GM23338 (cell line): ENCODE results near the gene CFAP141. TPM values are rescaled to one million over a fixed set of nuclear protein-coding genes. Genes with fewer than 3 reads are reported as not detected.

Source experiments
- ATAC-seq: fragments of 200-7000 bp; cut with Tn5 transposase; 3 replicates; pipeline ENCODE4 v1.9.1; 2020
- DNase-seq: peaks from one replicate; pipeline ENCODE4 v3.0.0-alpha.2; 2015; ENCODE audit warnings: low spot score
- H2AFZ ChIP-seq: fragments of 200-600 bp; sonication (generic); 2 replicates; pipeline ENCODE4 v1.8.0; 2016; ENCODE audit warnings: antibody characterized with exemption, mild to moderate bottlenecking, moderate library complexity
- H3F3A ChIP-seq: fragments of 200-600 bp; sonication (generic); replicated peaks from 2 replicates; pipeline ENCODE4 v1.8.0; 2017; ENCODE audit warnings: antibody characterized with exemption, mixed run types, low read depth
- H3K27ac ChIP-seq: fragments of 200-600 bp; sonication (generic); 2 replicates; pipeline ENCODE4 v1.6.1; 2016; ENCODE audit warnings: low read depth
- H3K27me3 ChIP-seq: fragments of 200-600 bp; sonication (generic); 2 replicates; pipeline ENCODE4 v1.8.0; 2016; ENCODE audit warnings: mild to moderate bottlenecking, mixed run types, moderate library complexity; ENCODE audit not compliant: insufficient read depth
- H3K36me3 ChIP-seq: fragments of 200-600 bp; sonication (generic); 2 replicates; pipeline ENCODE4 v1.8.0; 2016; ENCODE audit warnings: mild to moderate bottlenecking; ENCODE audit not compliant: insufficient read depth
- H3K4me1 ChIP-seq: fragments of 200-600 bp; sonication (generic); 2 replicates; pipeline ENCODE4 v1.8.0; 2016; ENCODE audit warnings: mild to moderate bottlenecking, moderate library complexity; ENCODE audit not compliant: insufficient read depth
- H3K4me2 ChIP-seq: fragments of 200-600 bp; sonication (generic); 2 replicates; pipeline ENCODE4 v1.7.1; 2017; ENCODE audit warnings: mixed run types
- H3K4me3 ChIP-seq: fragments of 200-600 bp; sonication (generic); 2 replicates; pipeline ENCODE4 v1.6.1; 2016; ENCODE audit warnings: mixed run types
- H3K79me2 ChIP-seq: fragments of 200-600 bp; sonication (generic); replicated peaks from 2 replicates; pipeline ENCODE4 v1.8.0; 2017; ENCODE audit warnings: mild to moderate bottlenecking; ENCODE audit not compliant: insufficient read depth
- H3K9me2 ChIP-seq: fragments of 200-600 bp; sonication (generic); 2 replicates; pipeline ENCODE4 v1.8.0; 2017; ENCODE audit not compliant: insufficient read depth
- H4K20me1 ChIP-seq: fragments of 200-600 bp; sonication (generic); replicated peaks from 2 replicates; pipeline ENCODE4 v1.8.0; 2017; ENCODE audit warnings: mild to moderate bottlenecking; ENCODE audit not compliant: insufficient read depth
- H3K27ac Mint-ChIP-seq: 2 replicates; pipeline ENCODE4 v1.8.0; 2020; ENCODE audit warnings: inconsistent platforms, mild to moderate bottlenecking, moderate library complexity, mixed read lengths
- H3K27me3 Mint-ChIP-seq: 3 replicates; pipeline ENCODE4 v1.8.0; 2022; ENCODE audit warnings: low read depth, mild to moderate bottlenecking, moderate library complexity, mixed read lengths, inconsistent platforms; ENCODE audit not compliant: insufficient read depth, poor library complexity
- H3K36me3 Mint-ChIP-seq: 3 replicates; pipeline ENCODE4 v1.8.0; 2021; ENCODE audit warnings: low read depth, mild to moderate bottlenecking, inconsistent platforms, moderate library complexity, mixed read lengths
- H3K4me1 Mint-ChIP-seq: 3 replicates; pipeline ENCODE4 v1.8.0; 2020; ENCODE audit warnings: mild to moderate bottlenecking, inconsistent platforms, mixed read lengths
- H3K4me3 Mint-ChIP-seq: 3 replicates; pipeline ENCODE4 v1.8.0; 2021; ENCODE audit warnings: moderate library complexity, mild to moderate bottlenecking, inconsistent platforms, mixed read lengths
- H3K9me3 Mint-ChIP-seq: 3 replicates; pipeline ENCODE4 v1.8.0; 2020; ENCODE audit warnings: moderate library complexity, mild to moderate bottlenecking, inconsistent platforms, mixed read lengths
- CREB1 ChIP-seq: fragments of 250-450 bp; sonication (Bioruptor Pico); IDR thresholded peaks from 2 replicates; pipeline ENCODE4 v1.5.0; 2020; ENCODE audit warnings: low read depth, mild to moderate bottlenecking, moderate library complexity
- EZH2phosphoT487 ChIP-seq: fragments of 200-600 bp; sonication (generic); IDR thresholded peaks from one replicate; pipeline ENCODE4 v1.8.1; 2018; ENCODE audit warnings: antibody characterized with exemption; ENCODE audit not compliant: unreplicated experiment
- JUNB ChIP-seq: IDR thresholded peaks from one replicate; pipeline ENCODE4 v1.6.1; 2016; ENCODE audit warnings: antibody characterized with exemption; ENCODE audit not compliant: unreplicated experiment
- NANOG ChIP-seq: IDR thresholded peaks from 2 replicates; pipeline ENCODE4 v1.6.1; 2016; ENCODE audit warnings: antibody characterized with exemption, borderline replicate concordance
- POLR2AphosphoS5 ChIP-seq: IDR thresholded peaks from 2 replicates; pipeline ENCODE4 v1.6.1; 2016; ENCODE audit warnings: antibody characterized with exemption, low read depth
- STAT1 ChIP-seq: IDR thresholded peaks from one replicate; pipeline ENCODE4 v1.6.1; 2016; ENCODE audit warnings: antibody characterized with exemption; ENCODE audit not compliant: unreplicated experiment
- ZNF114 ChIP-seq: fragments of 250-450 bp; sonication (Bioruptor Pico); IDR thresholded peaks from 2 replicates; pipeline ENCODE4 v1.5.0; 2020; ENCODE audit warnings: mild to moderate bottlenecking, moderate library complexity
- ZNF331 ChIP-seq: fragments of 250-450 bp; sonication (Bioruptor Pico); IDR thresholded peaks from 2 replicates; pipeline ENCODE4 v1.5.0; 2020; ENCODE audit warnings: low read depth, mild to moderate bottlenecking, moderate library complexity
- long read RNA-seq: library from polyadenylated mRNA; unstranded; transcript quantifications from one replicate; pipeline ENCODE4 v2.0.0, GENCODE V29; 2020; ENCODE audit not compliant: unreplicated experiment
- polyA plus RNA-seq: library from polyadenylated mRNA; unstranded; fragments of >200 nt; fragmentation: Nextera tagmentation; extraction: Ambion mirVana; gene quantifications from 2 replicates; pipeline ENCODE4 v1.2.1, GENCODE V29; 2016
- total RNA-seq: library from RNA; depleted of rRNA; stranded (reverse); fragments of >200 nt; shearing (Covaris generic); gene quantifications from 2 replicates; pipeline ENCODE4 v1.2.3, GENCODE V29; 2014; rRNA removed
- TF ChIP-seq, protein P1 (sequence below), 2 experiments: fragments of 200-600 bp in 1 of 2; sonication (generic) in 1 of 2; conservative IDR thresholded peaks; 2 replicates each; pipeline versions ENCODE4 v1.5.1 to v1.6.1; 2016 to 2017; ENCODE audit warnings: antibody characterized with exemption in 2 of 2, low read depth in 2 of 2, mild to moderate bottlenecking in 2 of 2, moderate library complexity in 1 of 2
- TF ChIP-seq, protein P2 (sequence below): IDR thresholded peaks from one replicate; pipeline ENCODE4 v1.6.1; 2018; ENCODE audit warnings: antibody characterized with exemption; ENCODE audit not compliant: unreplicated experiment
- TF ChIP-seq, protein P3 (sequence below): fragments of 250-450 bp; sonication (Bioruptor Pico); IDR thresholded peaks from 2 replicates; pipeline ENCODE4 v1.5.0; 2020; ENCODE audit warnings: mild to moderate bottlenecking, moderate library complexity
- TF ChIP-seq, protein P4 (sequence below): IDR thresholded peaks from 2 replicates; pipeline ENCODE4 v1.6.1; 2016; ENCODE audit warnings: antibody characterized with exemption

CFAP141 gene
- total RNA-seq (not detected in 2 replicates), polyA plus RNA-seq (not detected in 2 replicates)
- long read RNA-seq, result 0 reads

DNA sequence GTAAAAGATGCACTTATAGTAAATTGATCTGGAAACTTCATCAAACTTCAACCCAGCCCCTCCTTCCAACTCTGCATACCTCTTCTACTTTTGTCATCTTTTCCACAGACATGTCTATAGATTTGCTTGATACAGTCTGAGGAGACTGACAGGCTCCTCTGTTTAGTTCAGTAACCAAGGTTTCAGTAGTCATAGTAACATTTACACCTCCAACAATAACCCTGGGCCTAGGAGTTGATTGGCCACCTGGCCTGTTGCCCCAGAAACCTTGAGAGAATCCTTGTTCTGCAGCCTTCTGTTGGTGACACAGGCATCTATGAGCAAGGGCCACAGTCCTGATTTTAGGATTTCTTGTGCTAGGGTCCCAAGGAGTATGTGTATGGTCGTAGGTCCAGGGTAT, at the start of gene CFAP141:
CFAP141 (minus strand) TSS at position 138 of the 400 bp plus-strand sequence; CDS start at position 112, 26 bp downstream.
- peak within 1 kb of the TSS; percentile 77; the same call in 1 of the 2 replicates for H3K27ac ChIP-seq
- H3K4me3 Mint-ChIP-seq, result no peak within 1 kb of the TSS
- H3K27me3 ChIP-seq, result no peaks in the 10 kb centered on the region
- peaks cover 7% of the 10 kb centered on the region; the same call in 1 of the 2 replicates for H3F3A ChIP-seq
- no peak within 1 kb of the TSS for H2AFZ ChIP-seq
- H3K9me2 ChIP-seq, result no peaks in the 10 kb centered on the region
- ATAC-seq (peak; percentile 38; the same call in 1 of the 3 replicates), DNase-seq (peak; percentile 33)
- H3K9me3 Mint-ChIP-seq, result no peaks in the 10 kb centered on the region
- peaks cover 20% of the 10 kb centered on the region for H3K36me3 ChIP-seq
- no peak within 1 kb of the TSS for H3K4me2 ChIP-seq
- no peak for TF ChIP-seq CREB1 (CRISPR knock-in tag)
- TF ChIP-seq EZH2phosphoT487, result no peak
- TF ChIP-seq, protein P1, sequence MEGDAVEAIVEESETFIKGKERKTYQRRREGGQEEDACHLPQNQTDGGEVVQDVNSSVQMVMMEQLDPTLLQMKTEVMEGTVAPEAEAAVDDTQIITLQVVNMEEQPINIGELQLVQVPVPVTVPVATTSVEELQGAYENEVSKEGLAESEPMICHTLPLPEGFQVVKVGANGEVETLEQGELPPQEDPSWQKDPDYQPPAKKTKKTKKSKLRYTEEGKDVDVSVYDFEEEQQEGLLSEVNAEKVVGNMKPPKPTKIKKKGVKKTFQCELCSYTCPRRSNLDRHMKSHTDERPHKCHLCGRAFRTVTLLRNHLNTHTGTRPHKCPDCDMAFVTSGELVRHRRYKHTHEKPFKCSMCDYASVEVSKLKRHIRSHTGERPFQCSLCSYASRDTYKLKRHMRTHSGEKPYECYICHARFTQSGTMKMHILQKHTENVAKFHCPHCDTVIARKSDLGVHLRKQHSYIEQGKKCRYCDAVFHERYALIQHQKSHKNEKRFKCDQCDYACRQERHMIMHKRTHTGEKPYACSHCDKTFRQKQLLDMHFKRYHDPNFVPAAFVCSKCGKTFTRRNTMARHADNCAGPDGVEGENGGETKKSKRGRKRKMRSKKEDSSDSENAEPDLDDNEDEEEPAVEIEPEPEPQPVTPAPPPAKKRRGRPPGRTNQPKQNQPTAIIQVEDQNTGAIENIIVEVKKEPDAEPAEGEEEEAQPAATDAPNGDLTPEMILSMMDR (conservative IDR thresholded peaks at IDR 0.05; ENCODE audit: low read depth in 2 of 2), result no peak
- TF ChIP-seq, protein P2, sequence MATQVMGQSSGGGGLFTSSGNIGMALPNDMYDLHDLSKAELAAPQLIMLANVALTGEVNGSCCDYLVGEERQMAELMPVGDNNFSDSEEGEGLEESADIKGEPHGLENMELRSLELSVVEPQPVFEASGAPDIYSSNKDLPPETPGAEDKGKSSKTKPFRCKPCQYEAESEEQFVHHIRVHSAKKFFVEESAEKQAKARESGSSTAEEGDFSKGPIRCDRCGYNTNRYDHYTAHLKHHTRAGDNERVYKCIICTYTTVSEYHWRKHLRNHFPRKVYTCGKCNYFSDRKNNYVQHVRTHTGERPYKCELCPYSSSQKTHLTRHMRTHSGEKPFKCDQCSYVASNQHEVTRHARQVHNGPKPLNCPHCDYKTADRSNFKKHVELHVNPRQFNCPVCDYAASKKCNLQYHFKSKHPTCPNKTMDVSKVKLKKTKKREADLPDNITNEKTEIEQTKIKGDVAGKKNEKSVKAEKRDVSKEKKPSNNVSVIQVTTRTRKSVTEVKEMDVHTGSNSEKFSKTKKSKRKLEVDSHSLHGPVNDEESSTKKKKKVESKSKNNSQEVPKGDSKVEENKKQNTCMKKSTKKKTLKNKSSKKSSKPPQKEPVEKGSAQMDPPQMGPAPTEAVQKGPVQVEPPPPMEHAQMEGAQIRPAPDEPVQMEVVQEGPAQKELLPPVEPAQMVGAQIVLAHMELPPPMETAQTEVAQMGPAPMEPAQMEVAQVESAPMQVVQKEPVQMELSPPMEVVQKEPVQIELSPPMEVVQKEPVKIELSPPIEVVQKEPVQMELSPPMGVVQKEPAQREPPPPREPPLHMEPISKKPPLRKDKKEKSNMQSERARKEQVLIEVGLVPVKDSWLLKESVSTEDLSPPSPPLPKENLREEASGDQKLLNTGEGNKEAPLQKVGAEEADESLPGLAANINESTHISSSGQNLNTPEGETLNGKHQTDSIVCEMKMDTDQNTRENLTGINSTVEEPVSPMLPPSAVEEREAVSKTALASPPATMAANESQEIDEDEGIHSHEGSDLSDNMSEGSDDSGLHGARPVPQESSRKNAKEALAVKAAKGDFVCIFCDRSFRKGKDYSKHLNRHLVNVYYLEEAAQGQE, result no peak
- TF ChIP-seq ZNF114 (CRISPR knock-in tag), result no peak
- TF ChIP-seq NANOG, result no peak
- TF ChIP-seq, protein P3, sequence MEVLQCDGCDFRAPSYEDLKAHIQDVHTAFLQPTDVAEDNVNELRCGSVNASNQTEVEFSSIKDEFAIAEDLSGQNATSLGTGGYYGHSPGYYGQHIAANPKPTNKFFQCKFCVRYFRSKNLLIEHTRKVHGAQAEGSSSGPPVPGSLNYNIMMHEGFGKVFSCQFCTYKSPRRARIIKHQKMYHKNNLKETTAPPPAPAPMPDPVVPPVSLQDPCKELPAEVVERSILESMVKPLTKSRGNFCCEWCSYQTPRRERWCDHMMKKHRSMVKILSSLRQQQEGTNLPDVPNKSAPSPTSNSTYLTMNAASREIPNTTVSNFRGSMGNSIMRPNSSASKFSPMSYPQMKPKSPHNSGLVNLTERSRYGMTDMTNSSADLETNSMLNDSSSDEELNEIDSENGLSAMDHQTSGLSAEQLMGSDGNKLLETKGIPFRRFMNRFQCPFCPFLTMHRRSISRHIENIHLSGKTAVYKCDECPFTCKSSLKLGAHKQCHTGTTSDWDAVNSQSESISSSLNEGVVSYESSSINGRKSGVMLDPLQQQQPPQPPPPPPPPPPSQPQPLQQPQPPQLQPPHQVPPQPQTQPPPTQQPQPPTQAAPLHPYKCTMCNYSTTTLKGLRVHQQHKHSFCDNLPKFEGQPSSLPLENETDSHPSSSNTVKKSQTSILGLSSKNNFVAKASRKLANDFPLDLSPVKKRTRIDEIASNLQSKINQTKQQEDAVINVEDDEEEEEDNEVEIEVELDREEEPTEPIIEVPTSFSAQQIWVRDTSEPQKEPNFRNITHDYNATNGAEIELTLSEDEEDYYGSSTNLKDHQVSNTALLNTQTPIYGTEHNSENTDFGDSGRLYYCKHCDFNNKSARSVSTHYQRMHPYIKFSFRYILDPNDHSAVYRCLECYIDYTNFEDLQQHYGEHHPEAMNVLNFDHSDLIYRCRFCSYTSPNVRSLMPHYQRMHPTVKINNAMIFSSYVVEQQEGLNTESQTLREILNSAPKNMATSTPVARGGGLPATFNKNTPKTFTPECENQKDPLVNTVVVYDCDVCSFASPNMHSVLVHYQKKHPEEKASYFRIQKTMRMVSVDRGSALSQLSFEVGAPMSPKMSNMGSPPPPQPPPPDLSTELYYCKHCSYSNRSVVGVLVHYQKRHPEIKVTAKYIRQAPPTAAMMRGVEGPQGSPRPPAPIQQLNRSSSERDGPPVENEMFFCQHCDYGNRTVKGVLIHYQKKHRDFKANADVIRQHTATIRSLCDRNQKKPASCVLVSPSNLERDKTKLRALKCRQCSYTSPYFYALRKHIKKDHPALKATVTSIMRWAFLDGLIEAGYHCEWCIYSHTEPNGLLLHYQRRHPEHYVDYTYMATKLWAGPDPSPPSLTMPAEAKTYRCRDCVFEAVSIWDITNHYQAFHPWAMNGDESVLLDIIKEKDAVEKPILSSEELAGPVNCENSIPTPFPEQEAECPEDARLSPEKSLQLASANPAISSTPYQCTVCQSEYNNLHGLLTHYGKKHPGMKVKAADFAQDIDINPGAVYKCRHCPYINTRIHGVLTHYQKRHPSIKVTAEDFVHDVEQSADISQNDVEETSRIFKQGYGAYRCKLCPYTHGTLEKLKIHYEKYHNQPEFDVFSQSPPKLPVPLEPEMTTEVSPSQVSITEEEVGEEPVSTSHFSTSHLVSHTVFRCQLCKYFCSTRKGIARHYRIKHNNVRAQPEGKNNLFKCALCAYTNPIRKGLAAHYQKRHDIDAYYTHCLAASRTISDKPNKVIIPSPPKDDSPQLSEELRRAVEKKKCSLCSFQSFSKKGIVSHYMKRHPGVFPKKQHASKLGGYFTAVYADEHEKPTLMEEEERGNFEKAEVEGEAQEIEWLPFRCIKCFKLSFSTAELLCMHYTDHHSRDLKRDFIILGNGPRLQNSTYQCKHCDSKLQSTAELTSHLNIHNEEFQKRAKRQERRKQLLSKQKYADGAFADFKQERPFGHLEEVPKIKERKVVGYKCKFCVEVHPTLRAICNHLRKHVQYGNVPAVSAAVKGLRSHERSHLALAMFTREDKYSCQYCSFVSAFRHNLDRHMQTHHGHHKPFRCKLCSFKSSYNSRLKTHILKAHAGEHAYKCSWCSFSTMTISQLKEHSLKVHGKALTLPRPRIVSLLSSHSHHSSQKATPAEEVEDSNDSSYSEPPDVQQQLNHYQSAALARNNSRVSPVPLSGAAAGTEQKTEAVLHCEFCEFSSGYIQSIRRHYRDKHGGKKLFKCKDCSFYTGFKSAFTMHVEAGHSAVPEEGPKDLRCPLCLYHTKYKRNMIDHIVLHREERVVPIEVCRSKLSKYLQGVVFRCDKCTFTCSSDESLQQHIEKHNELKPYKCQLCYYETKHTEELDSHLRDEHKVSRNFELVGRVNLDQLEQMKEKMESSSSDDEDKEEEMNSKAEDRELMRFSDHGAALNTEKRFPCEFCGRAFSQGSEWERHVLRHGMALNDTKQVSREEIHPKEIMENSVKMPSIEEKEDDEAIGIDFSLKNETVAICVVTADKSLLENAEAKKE, result no peak
- no peak for TF ChIP-seq POLR2AphosphoS5
- no peak for TF ChIP-seq STAT1
- TF ChIP-seq, protein P4, sequence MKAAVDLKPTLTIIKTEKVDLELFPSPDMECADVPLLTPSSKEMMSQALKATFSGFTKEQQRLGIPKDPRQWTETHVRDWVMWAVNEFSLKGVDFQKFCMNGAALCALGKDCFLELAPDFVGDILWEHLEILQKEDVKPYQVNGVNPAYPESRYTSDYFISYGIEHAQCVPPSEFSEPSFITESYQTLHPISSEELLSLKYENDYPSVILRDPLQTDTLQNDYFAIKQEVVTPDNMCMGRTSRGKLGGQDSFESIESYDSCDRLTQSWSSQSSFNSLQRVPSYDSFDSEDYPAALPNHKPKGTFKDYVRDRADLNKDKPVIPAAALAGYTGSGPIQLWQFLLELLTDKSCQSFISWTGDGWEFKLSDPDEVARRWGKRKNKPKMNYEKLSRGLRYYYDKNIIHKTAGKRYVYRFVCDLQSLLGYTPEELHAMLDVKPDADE, result no peak
- no peak for TF ChIP-seq JUNB
- no peak for TF ChIP-seq ZNF331 (CRISPR knock-in tag)
- peaks cover 9% of the 10 kb centered on the region; the same call in 1 of the 2 replicates for H4K20me1 ChIP-seq
- no peaks in the 10 kb centered on the region for H3K79me2 ChIP-seq
- H3K4me3 ChIP-seq, result no peak within 1 kb of the TSS
- no peaks in the 10 kb centered on the region for H3K4me1 ChIP-seq
- peak within 1 kb of the TSS; percentile 64; the same call in 1 of the 2 replicates for H3K27ac Mint-ChIP-seq
- peaks cover 44% of the 10 kb centered on the region for H3K36me3 Mint-ChIP-seq
- no peaks in the 10 kb centered on the region for H3K4me1 Mint-ChIP-seq
- peaks cover 4% of the 10 kb centered on the region for H3K27me3 Mint-ChIP-seq
